ENCODE measurements around the gene HTR7.

DNA sequence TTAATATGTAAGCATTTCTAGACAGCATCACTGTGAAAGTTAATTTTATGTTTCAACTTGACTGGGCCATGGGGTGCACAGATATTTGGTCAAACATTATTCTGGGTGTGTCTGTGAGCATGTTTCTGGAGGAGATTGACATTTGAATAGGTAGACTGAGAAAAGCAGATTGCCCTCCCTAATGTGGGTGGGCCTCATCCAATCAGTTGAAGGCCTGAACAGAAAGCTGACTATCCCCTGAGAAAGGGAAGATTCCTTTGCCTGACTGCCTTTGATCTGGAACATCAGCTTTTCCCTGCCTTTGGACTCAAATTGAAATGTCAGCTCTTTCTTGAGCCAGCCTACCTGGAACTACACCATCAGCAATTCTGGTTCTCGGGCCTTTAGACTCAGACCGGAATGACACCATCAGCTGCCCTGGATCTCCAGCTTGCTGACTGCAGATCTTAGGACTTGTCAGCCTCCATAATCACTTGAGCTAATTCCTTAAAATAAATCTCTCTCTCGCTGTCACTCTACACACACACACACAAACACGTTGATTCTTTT, 8.3 kb upstream of the HTR7 start:
- TF ChIP-seq, protein P1, sequence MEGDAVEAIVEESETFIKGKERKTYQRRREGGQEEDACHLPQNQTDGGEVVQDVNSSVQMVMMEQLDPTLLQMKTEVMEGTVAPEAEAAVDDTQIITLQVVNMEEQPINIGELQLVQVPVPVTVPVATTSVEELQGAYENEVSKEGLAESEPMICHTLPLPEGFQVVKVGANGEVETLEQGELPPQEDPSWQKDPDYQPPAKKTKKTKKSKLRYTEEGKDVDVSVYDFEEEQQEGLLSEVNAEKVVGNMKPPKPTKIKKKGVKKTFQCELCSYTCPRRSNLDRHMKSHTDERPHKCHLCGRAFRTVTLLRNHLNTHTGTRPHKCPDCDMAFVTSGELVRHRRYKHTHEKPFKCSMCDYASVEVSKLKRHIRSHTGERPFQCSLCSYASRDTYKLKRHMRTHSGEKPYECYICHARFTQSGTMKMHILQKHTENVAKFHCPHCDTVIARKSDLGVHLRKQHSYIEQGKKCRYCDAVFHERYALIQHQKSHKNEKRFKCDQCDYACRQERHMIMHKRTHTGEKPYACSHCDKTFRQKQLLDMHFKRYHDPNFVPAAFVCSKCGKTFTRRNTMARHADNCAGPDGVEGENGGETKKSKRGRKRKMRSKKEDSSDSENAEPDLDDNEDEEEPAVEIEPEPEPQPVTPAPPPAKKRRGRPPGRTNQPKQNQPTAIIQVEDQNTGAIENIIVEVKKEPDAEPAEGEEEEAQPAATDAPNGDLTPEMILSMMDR (IDR thresholded peaks at IDR 0.05; ENCODE audit: insufficient read depth, low read length, poor library complexity, severe bottlenecking) = no peak
- no peak for TF ChIP-seq EZH2phosphoT487 (conservative IDR thresholded peaks at IDR 0.05; ENCODE audit: low read length)

Data from SU-DHL-6 (cell line).